ENCODE results near the gene OSBP2. TPM values are rescaled to one million over a fixed set of nuclear protein-coding genes. Genes with fewer than 3 reads are reported as not detected.

The OSBP2 gene
- total and polyA plus RNA-seq, 10 of the 15 experiments (the other 5 are each of a cell fraction or from before 2014, with no cell fraction given) = 0.11 to 7.7 (median 3.6) TPM

DNA sequence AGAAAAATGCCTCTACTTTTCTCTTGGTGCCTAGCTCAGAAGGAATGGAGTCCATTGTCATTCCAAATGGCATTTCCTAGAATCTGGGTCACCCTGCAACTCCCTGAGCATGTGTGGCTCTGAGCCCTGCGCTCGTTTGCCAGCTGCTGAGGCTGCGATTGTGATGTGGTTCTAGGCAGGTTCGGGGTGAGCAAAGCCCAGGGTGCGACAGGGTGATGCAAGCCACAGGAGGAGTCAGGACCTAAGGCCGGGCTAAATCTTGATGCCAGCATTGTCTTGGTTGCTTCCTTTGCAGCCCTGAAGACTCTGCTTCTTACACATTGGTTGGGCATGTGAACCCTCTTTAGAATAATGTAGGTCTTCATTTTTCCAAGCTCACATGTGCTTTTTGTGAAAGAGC, 142.9 kb downstream of the OSBP2 start:
- no peak for FAIRE-seq

DNA sequence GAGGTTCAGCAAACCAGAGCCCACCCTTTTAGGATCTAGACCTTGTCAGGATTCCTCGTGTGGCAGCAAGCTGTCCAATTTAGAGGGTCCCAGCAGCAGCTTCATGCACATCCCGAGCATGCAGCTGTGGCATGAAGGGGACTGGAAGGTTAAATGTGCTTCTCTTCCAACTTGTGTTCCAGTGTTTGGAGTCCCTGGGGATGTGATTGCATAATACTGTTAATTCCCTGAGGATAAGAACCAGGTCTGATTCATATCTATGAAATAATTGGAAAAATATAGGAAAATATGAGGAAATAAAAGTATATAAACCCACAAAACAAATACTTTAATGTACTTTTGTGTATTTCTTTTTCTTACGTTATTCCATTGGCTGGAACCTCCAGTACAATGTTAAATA, 143.4 kb downstream of the OSBP2 start:
- no peak overlapping the region for H3K4me3 ChIP-seq
- no peaks in the 10 kb centered on the region; a peak in 1 of 4 replicates for H3K27me3 ChIP-seq (replicated peaks in 1 of 2; ENCODE audit: control insufficient read depth in 2 of 2, insufficient read depth in 2 of 2, low read length in 1 of 2)
- no peaks in the 10 kb centered on the region for H3K36me3 ChIP-seq (ENCODE audit: control insufficient read depth in 2 of 2, insufficient read depth in 2 of 2, low read length in 1 of 2)
- 15% methylated on average over 3 of the region's 3 CpGs for WGBS (ENCODE audit: insufficient coverage, insufficient replicate concordance, low lambda C conversion rate, missing lambda C conversion rate)
- RAD21 ChIA-PET (ENCODE audit: unreplicated experiment) = no interaction called here
- no peak for ATAC-seq
- no peak overlapping the region for H3K9ac ChIP-seq (ENCODE audit: control insufficient read depth, insufficient read depth, low read length)
- no peak overlapping the region for H3K27ac ChIP-seq (ENCODE audit: control insufficient read depth, insufficient read depth)
- no peaks in the 10 kb centered on the region for H3K9me3 ChIP-seq (replicated peaks; ENCODE audit: control insufficient read depth, insufficient read depth, low read length)
- no peak for DNase-seq (ENCODE audit: low read depth, low spot score)
- CTCF ChIA-PET = no interaction called here
- H3K4me1 ChIP-seq (ENCODE audit: control insufficient read depth, insufficient read depth, low read length) = no peaks in the 10 kb centered on the region
- H2AFZ ChIP-seq (ENCODE audit: control insufficient read depth, low read depth, low read length) = no peak overlapping the region
- POLR2A ChIA-PET = no interaction called here
- FAIRE-seq = no peak
- intact Hi-C loops (cut with micrococcal nuclease; ENCODE audit: unreplicated experiment) (no loop called here), in situ Hi-C loops (cut with MboI) (no loop called here)
- no peak overlapping the region for H3K4me2 ChIP-seq (ENCODE audit: control insufficient read depth, insufficient read depth)
- SMC1A ChIA-PET (ENCODE audit: uncharacterized antibody, unreplicated experiment) = no interaction called here
- no peaks in the 10 kb centered on the region for H4K20me1 ChIP-seq (ENCODE audit: control insufficient read depth, insufficient read depth)
- H3K79me2 ChIP-seq (ENCODE audit: control insufficient read depth, insufficient read depth, low read length) = no peaks in the 10 kb centered on the region
- no TSS peak for BruUV-seq (replicated peaks)
- TF ChIP-seq DPF2 (IDR thresholded peaks at IDR 0.05) = no peak
- no peak for TF ChIP-seq IKZF1 (conservative IDR thresholded peaks at IDR 0.05)
- TF ChIP-seq NFXL1 (IDR thresholded peaks at IDR 0.05; ENCODE audit: borderline replicate concordance) = no peak
- no peak for TF ChIP-seq POLR2A (IDR thresholded peaks at IDR 0.05; ENCODE audit: low read depth, low read length)
- TF ChIP-seq, protein P1, sequence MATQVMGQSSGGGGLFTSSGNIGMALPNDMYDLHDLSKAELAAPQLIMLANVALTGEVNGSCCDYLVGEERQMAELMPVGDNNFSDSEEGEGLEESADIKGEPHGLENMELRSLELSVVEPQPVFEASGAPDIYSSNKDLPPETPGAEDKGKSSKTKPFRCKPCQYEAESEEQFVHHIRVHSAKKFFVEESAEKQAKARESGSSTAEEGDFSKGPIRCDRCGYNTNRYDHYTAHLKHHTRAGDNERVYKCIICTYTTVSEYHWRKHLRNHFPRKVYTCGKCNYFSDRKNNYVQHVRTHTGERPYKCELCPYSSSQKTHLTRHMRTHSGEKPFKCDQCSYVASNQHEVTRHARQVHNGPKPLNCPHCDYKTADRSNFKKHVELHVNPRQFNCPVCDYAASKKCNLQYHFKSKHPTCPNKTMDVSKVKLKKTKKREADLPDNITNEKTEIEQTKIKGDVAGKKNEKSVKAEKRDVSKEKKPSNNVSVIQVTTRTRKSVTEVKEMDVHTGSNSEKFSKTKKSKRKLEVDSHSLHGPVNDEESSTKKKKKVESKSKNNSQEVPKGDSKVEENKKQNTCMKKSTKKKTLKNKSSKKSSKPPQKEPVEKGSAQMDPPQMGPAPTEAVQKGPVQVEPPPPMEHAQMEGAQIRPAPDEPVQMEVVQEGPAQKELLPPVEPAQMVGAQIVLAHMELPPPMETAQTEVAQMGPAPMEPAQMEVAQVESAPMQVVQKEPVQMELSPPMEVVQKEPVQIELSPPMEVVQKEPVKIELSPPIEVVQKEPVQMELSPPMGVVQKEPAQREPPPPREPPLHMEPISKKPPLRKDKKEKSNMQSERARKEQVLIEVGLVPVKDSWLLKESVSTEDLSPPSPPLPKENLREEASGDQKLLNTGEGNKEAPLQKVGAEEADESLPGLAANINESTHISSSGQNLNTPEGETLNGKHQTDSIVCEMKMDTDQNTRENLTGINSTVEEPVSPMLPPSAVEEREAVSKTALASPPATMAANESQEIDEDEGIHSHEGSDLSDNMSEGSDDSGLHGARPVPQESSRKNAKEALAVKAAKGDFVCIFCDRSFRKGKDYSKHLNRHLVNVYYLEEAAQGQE (IDR thresholded peaks at IDR 0.05; ENCODE audit: low read depth, low read length) = no peak
- TF ChIP-seq, protein P2, sequence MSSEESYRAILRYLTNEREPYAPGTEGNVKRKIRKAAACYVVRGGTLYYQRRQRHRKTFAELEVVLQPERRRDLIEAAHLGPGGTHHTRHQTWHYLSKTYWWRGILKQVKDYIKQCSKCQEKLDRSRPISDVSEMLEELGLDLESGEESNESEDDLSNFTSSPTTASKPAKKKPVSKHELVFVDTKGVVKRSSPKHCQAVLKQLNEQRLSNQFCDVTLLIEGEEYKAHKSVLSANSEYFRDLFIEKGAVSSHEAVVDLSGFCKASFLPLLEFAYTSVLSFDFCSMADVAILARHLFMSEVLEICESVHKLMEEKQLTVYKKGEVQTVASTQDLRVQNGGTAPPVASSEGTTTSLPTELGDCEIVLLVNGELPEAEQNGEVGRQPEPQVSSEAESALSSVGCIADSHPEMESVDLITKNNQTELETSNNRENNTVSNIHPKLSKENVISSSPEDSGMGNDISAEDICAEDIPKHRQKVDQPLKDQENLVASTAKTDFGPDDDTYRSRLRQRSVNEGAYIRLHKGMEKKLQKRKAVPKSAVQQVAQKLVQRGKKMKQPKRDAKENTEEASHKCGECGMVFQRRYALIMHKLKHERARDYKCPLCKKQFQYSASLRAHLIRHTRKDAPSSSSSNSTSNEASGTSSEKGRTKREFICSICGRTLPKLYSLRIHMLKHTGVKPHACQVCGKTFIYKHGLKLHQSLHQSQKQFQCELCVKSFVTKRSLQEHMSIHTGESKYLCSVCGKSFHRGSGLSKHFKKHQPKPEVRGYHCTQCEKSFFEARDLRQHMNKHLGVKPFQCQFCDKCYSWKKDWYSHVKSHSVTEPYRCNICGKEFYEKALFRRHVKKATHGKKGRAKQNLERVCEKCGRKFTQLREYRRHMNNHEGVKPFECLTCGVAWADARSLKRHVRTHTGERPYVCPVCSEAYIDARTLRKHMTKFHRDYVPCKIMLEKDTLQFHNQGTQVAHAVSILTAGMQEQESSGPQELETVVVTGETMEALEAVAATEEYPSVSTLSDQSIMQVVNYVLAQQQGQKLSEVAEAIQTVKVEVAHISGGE (CRISPR knock-in tag; IDR thresholded peaks at IDR 0.05) = no peak
- TF ChIP-seq SIN3A (IDR thresholded peaks at IDR 0.05; ENCODE audit: low read depth, low read length) = no peak

More for the DNA sequence above, 142.9 kb downstream of the OSBP2 start:
- in situ Hi-C loops (cut with MboI) (no loop called here), intact Hi-C loops (cut with micrococcal nuclease; ENCODE audit: unreplicated experiment) (no loop called here)
- Histone ChIP-seq H3K27me3 (replicated peaks in 1 of 2; ENCODE audit: control insufficient read depth in 2 of 2, insufficient read depth in 2 of 2, low read length in 1 of 2) (no peaks in the 10 kb centered on the region; a peak in 1 of 4 replicates), H3K36me3 (ENCODE audit: control insufficient read depth in 2 of 2, insufficient read depth in 2 of 2, low read length in 1 of 2) (no peaks in the 10 kb centered on the region), H2AFZ (ENCODE audit: control insufficient read depth, low read depth, low read length) (no peak overlapping the region), H3K4me3 (no peak overlapping the region), H3K9me3 (replicated peaks; ENCODE audit: control insufficient read depth, insufficient read depth, low read length) (no peaks in the 10 kb centered on the region), H3K27ac (ENCODE audit: control insufficient read depth, insufficient read depth) (no peak overlapping the region), H3K4me2 (ENCODE audit: control insufficient read depth, insufficient read depth) (no peak overlapping the region), H3K9ac (ENCODE audit: control insufficient read depth, insufficient read depth, low read length) (no peak overlapping the region), H3K4me1 (ENCODE audit: control insufficient read depth, insufficient read depth, low read length) (no peaks in the 10 kb centered on the region), H4K20me1 (ENCODE audit: control insufficient read depth, insufficient read depth) (no peaks in the 10 kb centered on the region), H3K79me2 (ENCODE audit: control insufficient read depth, insufficient read depth, low read length) (no peaks in the 10 kb centered on the region)
- ATAC-seq = no peak
- CTCF ChIA-PET = no interaction called here
- TF ChIP-seq BMI1 (IDR thresholded peaks at IDR 0.05; ENCODE audit: borderline replicate concordance) (no peak), EED (IDR thresholded peaks at IDR 0.05; ENCODE audit: low read depth) (no peak), EGR1 (IDR thresholded peaks at IDR 0.05; ENCODE audit: borderline replicate concordance in 1 of 2, low read depth in 2 of 2, low read length in 2 of 2) (no peak), RELA (IDR thresholded peaks at IDR 0.05; ENCODE audit: borderline replicate concordance, partially characterized antibody) (no peak)
- TF ChIP-seq, protein P3, sequence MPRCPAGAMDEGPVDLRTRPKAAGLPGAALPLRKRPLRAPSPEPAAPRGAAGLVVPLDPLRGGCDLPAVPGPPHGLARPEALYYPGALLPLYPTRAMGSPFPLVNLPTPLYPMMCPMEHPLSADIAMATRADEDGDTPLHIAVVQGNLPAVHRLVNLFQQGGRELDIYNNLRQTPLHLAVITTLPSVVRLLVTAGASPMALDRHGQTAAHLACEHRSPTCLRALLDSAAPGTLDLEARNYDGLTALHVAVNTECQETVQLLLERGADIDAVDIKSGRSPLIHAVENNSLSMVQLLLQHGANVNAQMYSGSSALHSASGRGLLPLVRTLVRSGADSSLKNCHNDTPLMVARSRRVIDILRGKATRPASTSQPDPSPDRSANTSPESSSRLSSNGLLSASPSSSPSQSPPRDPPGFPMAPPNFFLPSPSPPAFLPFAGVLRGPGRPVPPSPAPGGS (IDR thresholded peaks at IDR 0.05; ENCODE audit: borderline replicate concordance, insufficient read depth, low read depth, low read length, poor library complexity, severe bottlenecking) = no peak
- SMC1A ChIA-PET (ENCODE audit: uncharacterized antibody, unreplicated experiment) = no interaction called here
- POLR2A ChIA-PET = no interaction called here
- no TSS peak for BruUV-seq (replicated peaks)
- RAD21 ChIA-PET (ENCODE audit: unreplicated experiment) = no interaction called here
- DNase-seq (ENCODE audit: low read depth, low spot score) = no peak
- 32% methylated on average over 6 of the region's 6 CpGs for WGBS (ENCODE audit: insufficient coverage, insufficient replicate concordance, low lambda C conversion rate, missing lambda C conversion rate)
